A172 (cell line): Measurements from ENCODE around the gene FIGN. TPM values are rescaled to one million over a fixed set of nuclear protein-coding genes. Genes with fewer than 3 reads are reported as not detected.
A peak's percentile ranks its signal among the peaks of the same experiment; 100 is the strongest.

Source experiments
- DNase-seq: peaks from one replicate; pipeline ENCODE4 v3.0.0-alpha.2; 2015; ENCODE audit warnings: low spot score
- total RNA-seq: library from RNA; depleted of rRNA; stranded (reverse); fragments of >200 nt; shearing (Covaris generic); gene quantifications from 2 replicates; pipeline ENCODE4 v1.2.3, GENCODE V29; 2014

FIGN gene
- total RNA-seq, 1 experiment from 2014 or later, result 2.2 TPM

DNA sequence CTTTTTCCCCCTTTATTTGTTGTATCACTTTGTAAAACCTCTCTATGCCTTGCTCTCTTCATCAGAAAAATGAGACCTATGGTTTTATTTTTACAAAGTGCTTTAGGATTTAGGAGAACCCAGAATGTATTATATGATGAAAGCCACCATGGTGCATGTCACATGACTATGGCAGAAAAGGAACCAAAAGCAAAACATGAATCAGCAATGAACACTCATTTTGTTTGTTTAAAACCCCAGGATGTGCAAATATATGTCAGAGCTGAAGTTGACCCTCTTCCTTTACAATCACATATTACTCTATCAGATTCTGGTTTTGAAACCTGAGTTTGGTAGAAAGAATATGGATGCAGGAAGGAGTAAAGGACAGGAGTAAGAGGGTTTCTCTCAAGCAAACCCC is 70.0 kb downstream of the FIGN start:
- DNase-seq, result peak; percentile 37

GRCh38 chr2:163665051-163665450 is 70.8 kb downstream of the FIGN start:
- no peak for DNase-seq

GRCh38 chr2:163664610-163665009 is 71.2 kb downstream of the FIGN start:
- peak; percentile 74 for DNase-seq

- peak; percentile 67 for DNase-seq
Measured at GRCh38 chr2:163662141-163662780, 73.5 kb downstream of the FIGN start.

GRCh38 chr2:163659224-163659623 is 76.6 kb downstream of the FIGN start:
- no peak for DNase-seq

GRCh38 chr2:163658556-163658955 is 77.3 kb downstream of the FIGN start:
- no peak for DNase-seq

DNA sequence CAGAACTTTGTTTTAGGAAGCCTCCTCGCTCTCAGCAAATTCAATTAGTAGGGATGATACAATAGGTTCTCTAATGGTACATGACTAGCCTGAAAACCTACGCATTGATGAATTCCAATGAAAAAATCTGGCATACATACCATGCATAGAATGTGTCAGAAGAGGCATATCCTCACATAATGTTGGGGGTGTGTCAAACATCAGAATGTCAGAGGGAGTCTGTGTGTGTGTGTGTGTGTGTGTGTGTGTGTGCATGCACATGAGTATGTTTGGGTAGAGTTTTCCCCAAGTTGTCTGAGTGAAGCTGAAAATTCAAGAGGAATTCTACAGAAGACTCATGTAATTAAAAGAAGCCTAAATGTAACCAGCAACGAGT is 78.5 kb downstream of the FIGN start:
- DNase-seq, result no peak

DNA sequence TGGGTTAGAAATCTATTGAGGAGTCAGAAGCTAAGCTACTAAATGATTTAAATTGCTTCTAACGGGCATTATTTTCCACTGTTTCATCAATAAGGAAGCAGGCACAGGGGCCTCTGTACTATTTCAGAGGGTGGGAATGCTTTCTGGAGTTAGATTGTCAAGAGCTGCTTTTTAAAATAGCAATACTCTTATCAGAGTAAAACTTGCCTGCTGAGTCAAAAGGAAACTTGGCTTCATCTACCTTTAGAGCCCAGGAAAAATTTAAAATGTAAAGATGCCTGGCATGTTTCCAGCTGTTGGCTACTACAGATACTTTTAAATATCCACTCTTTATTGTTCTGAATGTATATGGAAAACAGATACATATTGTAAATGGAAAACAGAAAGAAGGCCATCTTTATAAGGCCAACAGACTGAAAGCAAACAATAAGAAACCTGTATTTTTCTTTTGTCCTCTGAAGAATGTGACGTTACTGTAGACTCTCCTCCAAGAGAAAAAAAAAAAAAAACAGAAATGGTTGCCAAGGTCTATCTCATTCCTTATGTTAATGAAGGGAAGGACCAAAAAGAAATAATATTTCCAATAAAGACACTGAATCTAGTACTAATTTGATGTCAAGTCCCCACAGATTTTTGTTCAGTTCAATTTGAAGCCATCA is 79.1 kb downstream of the FIGN start:
- no peak for DNase-seq

DNA sequence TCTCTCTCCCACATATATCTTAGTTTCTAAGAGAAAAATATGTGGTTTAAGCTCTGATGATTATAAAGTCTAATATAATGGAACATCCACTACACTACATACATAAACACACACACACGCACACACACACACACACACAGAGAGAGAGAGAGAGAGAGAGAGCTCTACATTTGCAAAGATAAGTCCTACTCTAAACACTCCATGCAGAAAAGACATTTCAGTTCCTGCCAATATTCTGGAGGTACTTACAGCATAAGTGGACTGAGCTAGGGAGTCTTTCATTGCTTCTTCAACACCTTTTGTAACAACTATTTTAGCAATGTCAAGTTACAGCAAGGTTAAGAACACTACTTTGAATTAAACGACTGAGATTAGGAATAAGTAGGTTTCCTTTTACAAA is 80.1 kb downstream of the FIGN start:
- DNase-seq, result no peak

DNA sequence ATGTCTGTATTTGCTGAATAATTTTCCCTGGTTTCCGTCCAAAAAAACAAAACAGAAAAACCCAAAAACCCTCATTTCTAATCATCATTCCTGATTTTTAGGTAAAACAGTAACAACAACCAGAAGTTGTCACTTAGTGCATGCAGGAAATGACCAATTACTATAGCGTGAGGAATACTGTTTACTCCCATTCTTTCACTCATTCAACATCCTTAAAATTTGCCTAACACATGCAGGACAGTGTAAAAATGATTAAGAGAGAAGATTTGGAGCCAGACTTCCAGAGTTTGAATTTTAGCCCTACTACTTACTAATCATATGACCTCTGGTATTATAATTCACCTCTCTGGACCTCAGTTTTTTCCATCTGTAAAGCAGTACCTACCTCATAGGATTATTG is 83.1 kb downstream of the FIGN start:
- DNase-seq, result no peak

DNA sequence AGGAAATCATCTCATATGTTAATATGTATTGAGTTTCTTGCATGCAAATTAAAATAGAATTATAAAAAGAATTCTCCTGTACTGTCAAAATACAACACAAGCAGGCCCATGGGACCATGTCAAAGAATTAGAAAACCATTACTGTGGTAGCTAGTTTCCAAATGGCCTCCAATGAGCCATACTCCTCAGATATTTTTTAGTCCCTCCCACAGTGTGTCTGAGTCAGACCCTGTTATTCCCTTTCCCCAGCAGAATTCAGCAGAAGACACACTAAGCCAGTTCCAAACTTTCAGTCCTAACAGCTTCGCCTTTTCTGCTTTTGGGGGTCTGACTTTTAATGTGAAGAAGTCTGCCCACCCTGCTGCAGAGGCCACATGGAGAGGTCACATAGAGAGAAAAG is 86.7 kb downstream of the FIGN start:
- no peak for DNase-seq

DNA sequence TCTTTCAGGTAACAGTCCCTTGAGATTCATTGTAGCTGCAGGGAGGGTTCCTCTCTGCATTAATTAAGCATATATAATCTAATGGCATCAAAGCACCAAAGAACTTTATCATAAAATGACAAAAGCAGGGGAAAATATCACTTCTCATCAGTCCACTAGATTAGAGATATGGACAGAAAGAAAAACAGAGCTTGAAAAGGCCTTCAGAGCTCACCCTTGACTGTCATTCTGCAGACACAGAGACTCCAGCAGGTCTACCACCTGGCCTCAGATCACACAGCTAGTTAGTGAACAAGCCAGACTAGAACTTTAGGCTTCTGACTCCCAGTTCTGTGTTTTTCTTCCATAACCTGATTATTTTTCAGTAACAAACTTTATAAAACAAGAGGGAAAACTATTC is 88.5 kb downstream of the FIGN start:
- DNase-seq, result no peak

- no peak for DNase-seq
Measured at GRCh38 chr2:163646687-163647086, 89.1 kb downstream of the FIGN start.

GRCh38 chr2:163644238-163644637 is 91.6 kb downstream of the FIGN start:
- no peak for DNase-seq

DNA sequence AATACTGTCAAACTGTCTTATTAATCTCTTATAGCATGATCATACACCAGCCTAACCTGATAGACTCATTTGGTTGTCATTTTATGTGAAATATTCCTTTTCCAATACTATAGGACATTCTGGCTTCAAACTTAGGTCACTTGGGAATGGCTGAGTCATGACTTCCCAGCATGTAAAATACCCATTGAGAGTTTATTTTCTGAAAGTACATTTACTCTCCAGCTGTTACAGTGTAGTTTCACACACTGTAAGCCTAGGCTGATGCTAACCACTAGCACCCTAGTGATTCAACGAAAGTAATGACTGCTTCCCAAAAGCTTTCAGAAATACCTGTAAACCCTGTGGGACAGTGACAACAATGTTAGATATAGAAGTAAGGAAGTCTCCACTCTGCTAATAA is 93.8 kb downstream of the FIGN start:
- no peak for DNase-seq

GRCh38 chr2:163640542-163641193 is 95.1 kb downstream of the FIGN start:
- DNase-seq, result no peak

DNA sequence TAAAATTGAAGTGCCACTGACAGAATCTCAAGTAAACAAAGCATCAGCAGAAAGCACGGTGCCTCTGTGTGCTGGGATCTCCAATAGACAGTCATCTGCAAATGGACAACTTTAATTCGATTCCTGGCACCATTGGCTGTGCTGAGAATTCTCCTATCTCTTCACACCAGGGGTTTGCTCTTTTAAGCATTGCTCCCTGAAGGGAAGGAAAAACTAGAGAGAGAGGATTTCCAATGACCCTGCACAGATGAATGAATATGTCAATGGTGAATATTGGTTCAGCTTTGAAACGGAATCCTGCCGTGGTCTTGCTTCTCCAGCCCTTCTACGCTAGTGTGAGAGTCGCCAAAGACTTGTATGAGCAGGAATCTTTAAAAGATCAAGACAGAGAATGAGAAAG is 97.9 kb downstream of the FIGN start:
- DNase-seq, result no peak

- no peak for DNase-seq
Measured at GRCh38 chr2:163633291-163633690, 102.5 kb downstream of the FIGN start.

GRCh38 chr2:163630836-163631235 is 105.0 kb downstream of the FIGN start:
- DNase-seq, result no peak

GRCh38 chr2:163626639-163627109 is 109.1 kb downstream of the FIGN start:
- peak; percentile 86 for DNase-seq

GRCh38 chr2:163626208-163626607 is 109.6 kb downstream of the FIGN start:
- DNase-seq, result no peak

DNA sequence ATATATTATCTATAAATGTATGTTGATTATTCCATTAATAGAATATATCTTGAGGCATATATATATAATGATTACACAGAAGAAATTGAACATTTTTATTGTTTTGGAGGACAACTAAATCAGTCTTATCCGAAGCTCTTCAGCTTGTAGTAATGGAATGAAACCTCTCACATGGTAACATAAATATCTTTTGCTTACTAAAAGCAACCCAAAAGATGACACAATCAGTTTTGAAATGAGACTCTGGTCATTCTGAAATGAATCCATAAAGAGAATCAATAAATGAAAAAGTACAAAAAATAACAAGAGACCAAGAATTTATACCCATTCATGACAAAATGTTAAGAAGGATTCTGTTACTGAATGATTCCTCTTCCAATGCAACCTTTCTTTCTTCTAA is 110.2 kb downstream of the FIGN start:
- DNase-seq, result no peak

DNA sequence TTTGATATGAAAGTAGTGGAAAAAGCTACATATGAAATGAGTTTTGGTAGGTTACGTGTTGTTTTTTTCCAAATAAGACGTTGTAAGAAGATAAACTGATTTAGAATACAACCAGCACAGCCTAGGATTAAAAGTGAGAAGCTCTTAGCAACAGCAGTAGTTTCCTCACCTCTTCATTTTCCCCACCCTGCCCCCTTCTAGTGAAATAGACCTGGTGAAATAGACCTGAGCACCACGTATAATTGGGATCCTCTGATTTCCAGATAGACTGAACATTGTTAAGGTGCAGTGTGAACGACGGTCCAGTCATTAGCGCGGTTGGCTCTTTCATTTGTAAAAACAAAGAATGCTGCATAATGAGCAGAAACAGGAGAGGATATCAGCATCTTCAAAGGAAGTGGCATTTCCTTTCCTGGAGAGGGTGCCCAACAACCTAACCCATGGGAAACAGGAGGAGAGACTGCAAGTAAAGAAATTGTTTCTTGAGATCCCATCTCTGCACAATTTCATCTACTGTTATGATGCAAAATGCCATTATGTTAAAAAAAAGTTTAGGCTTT is 114.3 kb downstream of the FIGN start:
- no peak for DNase-seq
